ENCODE data around the gene RAB10.

RAB10 gene

GRCh38 chr2:26100384-26100783 is 66.5 kb downstream of the RAB10 start:
- DNase-seq, result no peak

- DNase-seq, result no peak
Observed at GRCh38 chr2:26103752-26104151, 69.9 kb downstream of the RAB10 start.

- DNase-seq, result peak; percentile 15
Observed at GRCh38 chr2:26108701-26109100, 74.8 kb downstream of the RAB10 start.

GRCh38 chr2:26112201-26112600 is 78.3 kb downstream of the RAB10 start:
- DNase-seq, result no peak

- peak; percentile 22 for DNase-seq
Observed at GRCh38 chr2:26114151-26114550, 80.3 kb downstream of the RAB10 start.

GRCh38 chr2:26118682-26119081 is 84.8 kb downstream of the RAB10 start:
- DNase-seq, result no peak

- no peak for DNase-seq
Observed at GRCh38 chr2:26119521-26119920, 85.6 kb downstream of the RAB10 start.

GRCh38 chr2:26122630-26123029 is 88.7 kb downstream of the RAB10 start:
- DNase-seq, result no peak

GRCh38 chr2:26123426-26123825 is 89.5 kb downstream of the RAB10 start:
- DNase-seq, result no peak

- DNase-seq, result no peak
Observed at GRCh38 chr2:26126074-26126473, 92.2 kb downstream of the RAB10 start.

GRCh38 chr2:26128176-26128575 is 94.3 kb downstream of the RAB10 start:
- no peak for DNase-seq

- no peak for DNase-seq
Observed at GRCh38 chr2:26130763-26131162, 96.9 kb downstream of the RAB10 start.

- DNase-seq, result no peak
Observed at GRCh38 chr2:26136451-26136850, 102.6 kb downstream of the RAB10 start.

- peak; percentile 30 for DNase-seq
Observed at GRCh38 chr2:26139269-26140183, 105.6 kb downstream of the RAB10 start.

GRCh38 chr2:26141145-26141769 is 107.4 kb downstream of the RAB10 start:
- DNase-seq, result no peak

- peak; percentile 66 for DNase-seq
Observed at GRCh38 chr2:26144031-26144430, 110.1 kb downstream of the RAB10 start.

GRCh38 chr2:26144953-26145680 is 111.2 kb downstream of the RAB10 start:
- peak; percentile 87 for DNase-seq

GRCh38 chr2:26148501-26148900 is 114.6 kb downstream of the RAB10 start:
- peak; percentile 41 for DNase-seq

GRCh38 chr2:26150243-26150642 is 116.4 kb downstream of the RAB10 start:
- no peak for DNase-seq

GRCh38 chr2:26157580-26157979 is 123.7 kb downstream of the RAB10 start:
- no peak for DNase-seq

GRCh38 chr2:26161926-26162325 is 128.0 kb downstream of the RAB10 start:
- DNase-seq, result no peak

- no peak for DNase-seq
Observed at GRCh38 chr2:26162963-26163362, 129.1 kb downstream of the RAB10 start.

- DNase-seq, result no peak
Observed at GRCh38 chr2:26164231-26164630, 130.3 kb downstream of the RAB10 start.
